Body of pancreas (tissue), 4 donors: Measurements from ENCODE around the gene NPTX1. TPM values are rescaled to one million over a fixed set of nuclear protein-coding genes. Genes with fewer than 3 reads are reported as not detected.

Experiments used
- ATAC-seq: fragments of 150-250 bp; one replicate; pipeline ENCODE4 v1.9.1; 2016
- DNase-seq, 4 donors: peaks; one replicate each; pipeline ENCODE4 v3.0.0-alpha.2; 2019
- H3K27ac ChIP-seq, 4 donors: fragments of 200-600 bp; sonication (generic); 1 replicate in 3 of 4; 2 replicates in 1 of 4; pipeline versions ENCODE4 v1.5.1 to v1.6.1; 2016 to 2019; ENCODE audit warnings: mild to moderate bottlenecking in 1 of 4, mixed read lengths in 1 of 4, moderate library complexity in 1 of 4
- H3K27me3 ChIP-seq, 2 donors: fragments of 200-600 bp; sonication (generic); one replicate each; pipeline ENCODE4 v1.6.0; 2016; ENCODE audit warnings: mild to moderate bottlenecking in 1 of 2
- H3K36me3 ChIP-seq, 2 donors: fragments of 200-600 bp; sonication (generic); replicated peaks in 1 of 2; 2 replicates each; pipeline ENCODE4 v1.5.1; 2016; ENCODE audit warnings: low read depth in 2 of 2; ENCODE audit not compliant: insufficient read depth in 1 of 2
- H3K4me1 ChIP-seq: fragments of 200-600 bp; sonication (generic); one replicate; pipeline ENCODE4 v1.6.0; 2016
- H3K4me3 ChIP-seq, 2 donors: fragments of 200-600 bp; sonication (generic); 1 replicate in 1 of 2; 2 replicates in 1 of 2; pipeline ENCODE4 v1.5.1; 2016 to 2019
- H3K9me3 ChIP-seq, 3 donors: fragments of 200-600 bp; sonication (generic); 1 replicate in 2 of 3; 2 replicates in 1 of 3; pipeline ENCODE4 v1.5.1; 2016
- POLR2A ChIP-seq, 3 donors: fragments of 450-650 bp; IDR thresholded peaks; one replicate each; pipeline ENCODE4 v1.6.1; 2016; ENCODE audit warnings: antibody characterized with exemption in 3 of 3, mild to moderate bottlenecking in 2 of 3
- WGBS, 2 donors: methylation state at CpG; one replicate each; pipeline ENCODE4 v1.1.5; 2017; 5-methylcytosine and 5-hydroxymethylcytosine counted together
- intact Hi-C: fragments of 100-400 bp; cut with DNase I; formaldehyde crosslinking; loops from one replicate; pipeline ENCODE4 v1.15.1; 2023
- total RNA-seq, 2 donors: library from RNA; depleted of rRNA; stranded (reverse); fragments of >200 nt; gene quantifications; one replicate each; pipeline ENCODE4 v1.1.0, GENCODE V29; 2016
- TF ChIP-seq, protein P1 (sequence below), 7 experiments: fragments of 450-650 bp in 4 of 7; fragments of 200-600 bp in 3 of 7; sonication (generic) in 3 of 7; IDR thresholded peaks; one replicate each; pipeline ENCODE4 v1.5.1; 2016 to 2019; ENCODE audit warnings: antibody characterized with exemption in 7 of 7

NPTX1 gene
- total RNA-seq, 2 donors from 2014 or later: 0.26 TPM; not detected in 1

DNA sequence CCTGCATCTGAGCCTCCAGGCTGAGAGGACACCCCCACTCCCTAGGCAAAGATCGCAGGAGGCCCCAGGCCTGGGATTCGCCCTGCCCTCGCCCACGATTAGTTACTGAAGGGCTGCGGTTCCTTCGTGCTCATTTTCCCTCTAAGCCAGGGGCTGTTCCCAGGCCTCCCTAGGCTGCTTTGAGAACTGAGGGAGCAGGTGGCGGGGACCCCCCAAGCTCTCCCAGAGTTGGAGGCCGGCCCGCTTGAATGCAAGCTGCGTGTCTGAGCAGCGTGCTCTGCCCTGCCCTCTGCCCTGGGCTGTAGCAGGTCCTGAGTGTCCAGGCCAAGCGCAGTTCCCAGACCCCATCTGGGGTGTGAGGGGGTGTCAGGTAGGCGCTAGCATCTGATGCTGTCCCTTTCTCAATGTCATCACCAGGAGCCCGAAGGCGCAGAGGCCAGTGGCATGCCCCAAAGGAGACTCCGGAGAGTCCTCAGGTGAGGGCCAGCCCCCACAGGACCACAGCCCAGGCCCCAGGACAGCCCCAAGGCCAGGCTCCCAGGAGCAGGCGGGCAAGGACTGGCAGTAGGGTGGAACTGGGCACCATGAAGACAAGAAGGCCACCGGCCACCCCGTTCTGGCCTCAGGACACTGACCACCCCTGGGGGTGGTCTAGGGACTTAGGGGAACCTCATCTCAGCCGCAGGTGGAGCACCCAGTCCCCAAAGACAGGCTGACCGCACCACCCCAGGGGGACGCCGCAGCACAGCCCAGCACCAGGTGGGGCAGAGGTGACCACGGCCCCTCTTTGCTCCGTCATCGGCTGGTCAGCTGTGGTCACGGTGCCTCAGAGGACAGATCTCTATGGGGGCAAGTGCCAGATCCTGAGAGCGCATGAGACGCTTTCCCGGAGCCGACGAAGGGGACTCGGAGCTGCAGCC is 46.8 kb downstream of the NPTX1 start:
- ATAC-seq: no peak
- no peak for DNase-seq

DNA sequence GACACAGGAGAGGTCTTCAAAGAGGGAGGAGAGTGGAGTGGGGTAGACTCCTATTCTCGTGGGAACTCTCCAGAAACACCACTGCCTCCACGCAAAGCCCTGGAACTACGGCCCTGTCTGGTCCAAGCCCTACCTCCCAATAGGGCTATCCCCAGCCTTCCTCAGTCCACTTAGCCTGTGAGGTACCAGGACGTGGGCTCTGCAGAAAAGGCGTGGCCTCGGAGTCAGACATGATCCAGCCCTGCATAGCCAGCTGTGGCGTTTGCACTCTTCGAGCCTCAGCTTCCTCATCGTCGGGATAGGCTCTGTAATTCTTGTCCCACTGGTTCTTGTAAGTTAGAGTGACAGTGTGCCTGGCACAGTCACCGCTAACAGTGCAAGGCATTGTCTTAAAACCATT is 47.6 kb downstream of the NPTX1 start:
- Histone ChIP-seq H3K4me1 (peaks cover 15% of the 10 kb centered on the region), H3K27ac (no peak overlapping the region), H3K36me3 (no peaks in the 10 kb centered on the region), H3K4me3 (no peak overlapping the region), H3K9me3 (no peaks in the 10 kb centered on the region), H3K27me3 (no peaks in the 10 kb centered on the region)
- intact Hi-C loops: loop anchor here (5.0 to 10.0 kb wide), 2 partner anchors 144 to 676 kb away; no protein-coding TSS in a partner anchor
- 83 to 86% methylated on average over 11 of the region's 11 CpGs for WGBS, 2 donors
- DNase-seq: no peak
- TF ChIP-seq POLR2A (IDR thresholded peaks at IDR 0.05): no peak
- TF ChIP-seq, protein P1, sequence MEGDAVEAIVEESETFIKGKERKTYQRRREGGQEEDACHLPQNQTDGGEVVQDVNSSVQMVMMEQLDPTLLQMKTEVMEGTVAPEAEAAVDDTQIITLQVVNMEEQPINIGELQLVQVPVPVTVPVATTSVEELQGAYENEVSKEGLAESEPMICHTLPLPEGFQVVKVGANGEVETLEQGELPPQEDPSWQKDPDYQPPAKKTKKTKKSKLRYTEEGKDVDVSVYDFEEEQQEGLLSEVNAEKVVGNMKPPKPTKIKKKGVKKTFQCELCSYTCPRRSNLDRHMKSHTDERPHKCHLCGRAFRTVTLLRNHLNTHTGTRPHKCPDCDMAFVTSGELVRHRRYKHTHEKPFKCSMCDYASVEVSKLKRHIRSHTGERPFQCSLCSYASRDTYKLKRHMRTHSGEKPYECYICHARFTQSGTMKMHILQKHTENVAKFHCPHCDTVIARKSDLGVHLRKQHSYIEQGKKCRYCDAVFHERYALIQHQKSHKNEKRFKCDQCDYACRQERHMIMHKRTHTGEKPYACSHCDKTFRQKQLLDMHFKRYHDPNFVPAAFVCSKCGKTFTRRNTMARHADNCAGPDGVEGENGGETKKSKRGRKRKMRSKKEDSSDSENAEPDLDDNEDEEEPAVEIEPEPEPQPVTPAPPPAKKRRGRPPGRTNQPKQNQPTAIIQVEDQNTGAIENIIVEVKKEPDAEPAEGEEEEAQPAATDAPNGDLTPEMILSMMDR (IDR thresholded peaks at IDR 0.05): no peak
- no peak for ATAC-seq

More for the DNA sequence above, 46.8 kb downstream of the NPTX1 start:
- intact Hi-C loops: loop anchor here (5.0 to 10.0 kb wide), 2 partner anchors 143 to 675 kb away; no protein-coding TSS in a partner anchor
- Histone ChIP-seq H3K9me3 (no peaks in the 10 kb centered on the region), H3K27ac (no peak overlapping the region), H3K4me1 (peaks cover 15% of the 10 kb centered on the region), H3K27me3 (no peaks in the 10 kb centered on the region), H3K4me3 (no peak overlapping the region), H3K36me3 (no peaks in the 10 kb centered on the region)
- TF ChIP-seq, protein P1 (IDR thresholded peaks at IDR 0.05): no peak
- TF ChIP-seq POLR2A (IDR thresholded peaks at IDR 0.05): no peak
- 90 to 97% methylated on average over 7 to 30 of the region's 33 CpGs for WGBS, 2 donors

DNA sequence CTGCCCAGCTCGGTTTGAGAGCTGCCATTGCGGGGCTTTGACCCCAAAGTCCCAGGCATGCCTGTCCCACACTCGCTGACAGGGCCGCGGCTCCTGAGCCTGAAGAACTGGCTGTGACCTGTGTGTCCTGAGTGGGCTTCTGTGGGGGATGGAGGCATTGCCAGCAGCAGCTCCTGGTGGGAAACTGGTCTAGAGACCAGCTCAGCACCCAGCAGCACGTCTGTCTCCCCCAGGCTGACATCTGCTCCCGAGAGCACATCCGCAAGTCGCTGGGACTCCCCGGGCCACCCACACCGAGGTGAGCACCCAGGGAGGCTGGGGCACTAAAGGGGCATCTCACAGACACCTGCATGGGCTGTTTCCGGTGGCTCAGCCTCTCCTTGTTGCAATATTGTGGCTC is 48.0 kb downstream of the NPTX1 start:
- TF ChIP-seq, protein P1 (IDR thresholded peaks at IDR 0.05): no peak
- TF ChIP-seq POLR2A (IDR thresholded peaks at IDR 0.05): no peak
- H3K4me1 ChIP-seq: peaks cover 15% of the 10 kb centered on the region
- ATAC-seq (no peak), DNase-seq (no peak)
- 75 to 79% methylated on average over 1 to 7 of the region's 12 CpGs for WGBS, 2 donors
- H3K27ac ChIP-seq: no peak overlapping the region
- no peaks in the 10 kb centered on the region for H3K27me3 ChIP-seq
- H3K9me3 ChIP-seq: no peaks in the 10 kb centered on the region
- no peaks in the 10 kb centered on the region for H3K36me3 ChIP-seq
- no peak overlapping the region for H3K4me3 ChIP-seq
- intact Hi-C loops: loop anchor here (5.0 to 10.0 kb wide), 2 partner anchors 144 to 676 kb away; no protein-coding TSS in a partner anchor

DNA sequence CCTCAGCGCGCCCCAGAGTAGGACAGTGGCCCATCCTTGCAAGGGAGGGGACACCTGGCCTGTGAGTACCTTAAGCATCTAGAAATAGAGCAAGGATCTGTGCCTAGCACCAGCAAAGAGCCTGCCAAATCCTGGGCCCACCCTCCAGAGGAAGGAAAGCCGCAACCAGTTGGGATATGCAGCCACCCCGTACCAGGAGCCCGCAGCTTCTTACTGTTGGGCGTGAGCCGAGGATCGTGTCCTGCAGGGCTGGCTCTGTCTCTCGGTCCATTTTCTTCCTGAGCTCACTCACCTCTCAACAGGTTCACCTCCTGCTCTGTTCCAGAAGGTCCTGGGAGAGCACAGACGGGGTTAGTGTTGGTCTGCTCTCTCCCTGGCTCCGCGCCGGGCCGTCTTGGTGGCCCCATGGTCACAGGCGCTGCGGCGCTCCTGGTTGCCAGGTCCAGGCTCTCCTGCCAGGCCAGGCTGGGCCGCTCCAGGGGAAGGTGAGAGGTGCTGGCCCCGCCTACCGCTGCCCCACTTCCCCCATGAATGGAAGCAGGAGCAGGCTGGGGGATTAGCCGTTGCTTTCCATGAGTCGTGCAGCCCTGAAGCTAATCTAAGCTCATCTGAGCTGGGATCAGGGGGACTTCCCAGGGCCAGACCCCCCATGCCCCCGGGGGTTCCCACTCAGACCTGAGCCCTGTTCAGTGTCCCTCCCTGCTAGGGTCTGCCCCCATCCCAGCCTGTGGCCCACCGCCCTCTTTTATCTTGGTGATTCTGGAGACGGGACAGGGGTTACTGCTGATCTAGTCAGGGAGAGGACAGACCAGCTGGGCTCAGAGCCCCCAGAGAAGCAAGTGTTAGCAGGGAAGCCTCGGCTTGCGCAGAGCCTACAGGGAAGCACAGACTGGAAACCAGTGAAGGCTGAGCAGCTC is 48.8 kb downstream of the NPTX1 start:
- intact Hi-C loops: loop anchor here (5.0 to 10.0 kb wide), 2 partner anchors 145 to 677 kb away; no protein-coding TSS in a partner anchor
- TF ChIP-seq, protein P1 (IDR thresholded peaks at IDR 0.05): no peak
- TF ChIP-seq POLR2A (IDR thresholded peaks at IDR 0.05): no peak
- H3K36me3 ChIP-seq: no peaks in the 10 kb centered on the region
- no peak overlapping the region for H3K4me3 ChIP-seq
- WGBS, 2 donors: 83 to 94% methylated on average over 20 to 26 of the region's 27 CpGs
- ATAC-seq (no peak), DNase-seq (no peak)
- H3K4me1 ChIP-seq: peaks cover 10% of the 10 kb centered on the region
- no peaks in the 10 kb centered on the region for H3K27me3 ChIP-seq
- H3K27ac ChIP-seq: no peak overlapping the region
- no peaks in the 10 kb centered on the region for H3K9me3 ChIP-seq
